Measurements from ENCODE around the gene GNGT1.

Gene GNGT1

GRCh38 chr7:93943816-93944540 lies 37.6 kb downstream of the GNGT1 start:
- no peak for DNase-seq

GRCh38 chr7:93944673-93945072 lies 38.3 kb downstream of the GNGT1 start:
- DNase-seq, result no peak

DNA sequence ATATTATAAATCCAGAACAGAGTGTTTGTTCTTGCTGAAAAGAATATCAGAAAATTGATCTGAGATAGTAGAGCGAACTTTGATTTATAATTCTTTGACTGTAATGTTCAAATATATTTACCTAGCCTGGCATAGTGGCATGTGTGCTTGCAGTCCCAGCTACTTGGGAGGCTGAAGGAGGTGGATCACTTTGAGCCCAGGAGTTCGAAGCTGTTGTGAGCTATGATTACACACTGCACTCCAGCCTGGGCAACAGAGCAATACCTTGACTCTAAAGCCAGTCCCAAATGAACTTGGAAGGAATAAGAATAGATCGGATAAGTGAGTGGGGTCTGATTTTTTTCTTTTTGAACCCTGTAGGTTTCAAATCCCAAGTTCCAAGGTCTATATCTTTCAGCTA lies 38.7 kb downstream of the GNGT1 start:
- DNase-seq, result no peak

- DNase-seq, result no peak
These were observed 39.6 kb downstream of the GNGT1 start for GRCh38 chr7:93945756-93946535.

GRCh38 chr7:93948106-93948505 lies 41.7 kb downstream of the GNGT1 start:
- no peak for DNase-seq

DNA sequence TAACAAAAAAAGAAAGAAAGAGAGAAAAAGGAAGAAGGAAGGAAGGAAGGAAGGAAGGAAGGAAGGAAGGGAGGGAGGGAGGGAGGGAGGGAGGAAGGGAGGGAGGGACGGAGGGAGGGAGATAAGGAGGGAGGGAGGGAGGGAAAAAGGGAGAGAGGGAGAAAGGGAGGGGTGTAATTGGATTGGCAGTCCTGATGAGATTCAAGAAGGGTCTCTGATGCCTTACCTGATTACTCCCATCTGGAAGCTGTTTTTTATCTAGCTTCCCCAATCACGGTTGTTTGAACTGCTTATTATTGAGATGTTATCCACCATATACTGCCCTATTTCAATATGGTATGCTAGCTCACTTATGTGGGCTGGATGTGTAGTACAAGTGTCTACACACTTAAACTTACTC lies 42.5 kb downstream of the GNGT1 start:
- no peak for DNase-seq

GRCh38 chr7:93949423-93949822 lies 43.1 kb downstream of the GNGT1 start:
- DNase-seq, result no peak

GRCh38 chr7:93955304-93955703 lies 48.9 kb downstream of the GNGT1 start:
- no peak for DNase-seq

GRCh38 chr7:93957767-93958166 lies 51.4 kb downstream of the GNGT1 start:
- no peak for DNase-seq

DNA sequence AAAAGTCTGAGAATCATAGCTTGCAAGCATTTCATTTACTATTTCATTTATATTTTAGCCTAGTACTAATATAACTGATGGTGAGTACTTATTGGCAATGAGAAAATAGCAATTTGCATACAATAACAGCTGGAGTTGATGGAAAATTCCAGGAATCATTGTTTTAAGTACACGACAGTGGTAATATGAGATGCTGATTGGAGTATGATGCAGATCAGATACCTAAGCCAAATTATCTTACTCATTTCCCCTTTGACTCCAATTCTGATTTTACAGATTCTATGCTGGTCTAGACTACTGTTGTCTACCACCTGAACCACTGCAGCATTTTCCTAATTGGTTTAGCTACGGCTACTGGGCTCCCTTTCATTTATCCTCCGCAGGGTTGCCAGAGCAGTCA lies 51.8 kb downstream of the GNGT1 start:
- no peak for DNase-seq

DNA sequence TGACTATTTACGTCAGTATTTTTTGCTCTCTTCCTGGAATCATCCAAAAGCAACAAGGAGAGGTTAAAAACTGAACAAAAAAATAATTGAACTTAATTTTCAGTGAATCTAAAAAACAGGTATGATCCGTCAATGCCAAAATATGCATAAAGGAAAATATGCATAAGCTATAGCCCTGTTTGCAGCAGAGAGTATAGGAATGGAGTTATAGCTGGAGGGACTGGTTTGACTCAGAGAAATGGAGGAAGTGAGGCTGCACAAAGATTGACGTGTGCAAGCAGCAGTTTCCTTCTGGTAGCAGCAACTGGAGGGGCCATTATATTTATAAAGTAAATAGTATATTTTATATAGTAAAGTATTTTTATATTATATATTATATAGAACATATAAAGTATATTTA lies 52.3 kb downstream of the GNGT1 start:
- DNase-seq, result no peak

All from activated T-cell treated with anti-CD3 and anti-CD28 coated beads for 4 hours (primary cell).